ENCODE results near the gene PLSCR5.

The PLSCR5 gene

GRCh38 chr3:146585156-146585555 lies 20.0 kb downstream of the PLSCR5 start:
- no peak for TF ChIP-seq CTCF (IDR thresholded peaks at IDR 0.05; ENCODE audit: low read depth, low read length)
- no peak overlapping the region for H3K4me3 ChIP-seq (ENCODE audit: low read depth, low read length)

- no peak overlapping the region for H3K4me3 ChIP-seq (ENCODE audit: low read depth, low read length)
- TF ChIP-seq CTCF (IDR thresholded peaks at IDR 0.05; ENCODE audit: low read depth, low read length), result no peak
Observed at GRCh38 chr3:146581951-146582467, 23.1 kb downstream of the PLSCR5 start.

GRCh38 chr3:146581080-146581601 lies 24.0 kb downstream of the PLSCR5 start:
- H3K4me3 ChIP-seq (ENCODE audit: low read depth, low read length), result no peak overlapping the region
- no peak for TF ChIP-seq CTCF (IDR thresholded peaks at IDR 0.05; ENCODE audit: low read depth, low read length)

- H3K4me3 ChIP-seq (ENCODE audit: low read depth, low read length), result no peak overlapping the region
- no peak for TF ChIP-seq CTCF (IDR thresholded peaks at IDR 0.05; ENCODE audit: low read depth, low read length)
Observed at GRCh38 chr3:146577662-146578061, 27.5 kb downstream of the PLSCR5 start.

- no peak for TF ChIP-seq CTCF (IDR thresholded peaks at IDR 0.05; ENCODE audit: low read depth, low read length)
- no peak overlapping the region for H3K4me3 ChIP-seq (ENCODE audit: low read depth, low read length)
Observed at GRCh38 chr3:146575636-146576035, 29.5 kb downstream of the PLSCR5 start.

- no peak overlapping the region for H3K4me3 ChIP-seq (ENCODE audit: low read depth, low read length)
- no peak for TF ChIP-seq CTCF (IDR thresholded peaks at IDR 0.05; ENCODE audit: low read depth, low read length)
Observed at GRCh38 chr3:146574173-146574572, 31.0 kb downstream of the PLSCR5 start.

GRCh38 chr3:146569314-146569713 lies 35.8 kb downstream of the PLSCR5 start:
- H3K4me3 ChIP-seq (ENCODE audit: low read depth, low read length), result no peak overlapping the region
- no peak for TF ChIP-seq CTCF (IDR thresholded peaks at IDR 0.05; ENCODE audit: low read depth, low read length)

Measured in WI38 (cell line).